Activated T-helper 9 cell treated with anti-CD3 and anti-CD28 coated beads, Interleukin-2, amount 50 U/mL, for 16 hours (primary cell): ENCODE data around the gene RANGAP1.

Experiments
- DNase-seq: peaks from one replicate; pipeline ENCODE4 v3.0.0-alpha.2; 2020; ENCODE audit warnings: low read depth

The RANGAP1 gene, protein sequence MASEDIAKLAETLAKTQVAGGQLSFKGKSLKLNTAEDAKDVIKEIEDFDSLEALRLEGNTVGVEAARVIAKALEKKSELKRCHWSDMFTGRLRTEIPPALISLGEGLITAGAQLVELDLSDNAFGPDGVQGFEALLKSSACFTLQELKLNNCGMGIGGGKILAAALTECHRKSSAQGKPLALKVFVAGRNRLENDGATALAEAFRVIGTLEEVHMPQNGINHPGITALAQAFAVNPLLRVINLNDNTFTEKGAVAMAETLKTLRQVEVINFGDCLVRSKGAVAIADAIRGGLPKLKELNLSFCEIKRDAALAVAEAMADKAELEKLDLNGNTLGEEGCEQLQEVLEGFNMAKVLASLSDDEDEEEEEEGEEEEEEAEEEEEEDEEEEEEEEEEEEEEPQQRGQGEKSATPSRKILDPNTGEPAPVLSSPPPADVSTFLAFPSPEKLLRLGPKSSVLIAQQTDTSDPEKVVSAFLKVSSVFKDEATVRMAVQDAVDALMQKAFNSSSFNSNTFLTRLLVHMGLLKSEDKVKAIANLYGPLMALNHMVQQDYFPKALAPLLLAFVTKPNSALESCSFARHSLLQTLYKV

DNA sequence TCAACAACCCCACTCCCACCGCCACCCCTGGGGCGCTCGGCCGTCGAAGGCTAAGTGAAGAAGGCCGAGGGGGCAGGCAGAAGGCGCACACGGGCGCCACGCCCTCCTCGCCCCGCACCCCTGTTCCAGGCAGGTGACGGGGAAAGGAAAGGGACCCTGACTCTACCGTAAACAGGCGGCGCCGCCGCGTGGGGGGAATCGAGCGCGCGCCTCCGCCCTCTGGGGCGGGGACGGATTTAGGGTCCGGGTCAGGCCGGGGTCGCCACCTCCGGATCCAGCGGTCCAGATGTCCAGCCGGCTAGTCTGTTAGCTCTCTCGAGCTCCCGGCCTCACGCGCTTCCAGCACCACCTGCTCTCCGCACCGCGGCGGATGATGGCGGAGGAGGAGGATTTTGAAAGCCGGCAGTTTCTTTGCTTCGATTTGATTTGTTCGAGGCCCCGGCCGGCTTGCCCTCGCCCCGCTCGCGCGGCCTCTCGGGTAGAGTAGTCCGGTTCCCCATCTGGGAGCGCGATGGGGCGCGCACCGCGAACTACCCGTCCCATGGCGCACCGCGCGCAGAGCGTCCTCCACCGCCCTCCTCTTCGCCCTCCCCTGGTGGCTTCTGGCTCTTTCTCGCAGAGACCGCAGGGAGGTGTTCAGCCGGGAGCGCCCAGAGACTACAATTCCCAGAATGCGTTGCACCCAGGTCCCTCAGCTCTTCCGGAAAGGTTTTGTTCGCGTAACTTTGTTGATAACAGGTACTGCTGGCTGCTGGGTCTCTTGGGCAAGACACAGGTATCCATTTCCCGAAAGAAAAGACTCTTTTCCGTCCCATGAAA is at the start of gene RANGAP1:
RANGAP1 (minus strand) TSS at position 368 of the 819 bp plus-strand sequence. CDS start 5,143 bp downstream, outside the sequence.
- DNase-seq: peak; percentile 98

DNA sequence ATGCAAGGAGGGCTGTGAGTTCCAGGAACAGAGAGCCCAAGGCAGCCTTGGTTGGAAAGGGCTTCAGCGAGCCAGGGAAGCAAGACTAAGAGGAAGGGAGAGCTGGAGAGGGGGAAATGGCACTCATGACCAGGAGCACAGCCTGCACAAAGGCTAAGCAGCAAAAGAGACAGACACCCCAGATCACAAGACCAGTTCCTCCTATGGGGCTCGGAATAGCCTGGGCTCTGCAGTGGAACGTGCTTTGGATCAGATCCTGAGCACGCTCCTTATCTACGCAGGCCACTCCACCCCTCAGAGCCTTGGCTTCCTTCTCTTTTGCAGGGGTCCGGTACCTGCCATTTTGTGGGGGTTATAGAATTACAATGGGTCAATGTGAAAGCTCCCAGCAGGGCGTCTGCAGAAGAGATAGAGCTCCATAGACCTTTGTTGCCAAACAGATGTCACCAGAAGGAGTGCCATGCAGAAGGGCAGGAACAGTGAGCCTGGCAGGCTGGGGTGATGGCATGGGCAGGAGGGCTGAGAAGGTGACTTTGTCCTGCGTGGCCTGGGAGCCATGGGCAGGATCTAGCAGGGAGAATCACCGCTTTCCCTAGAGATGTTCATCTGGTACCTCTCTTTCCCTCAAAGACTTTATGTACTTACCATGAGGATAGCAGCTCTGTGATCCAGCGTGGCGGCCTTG is 49.1 kb upstream of the RANGAP1 start:
- no peak for DNase-seq

DNA sequence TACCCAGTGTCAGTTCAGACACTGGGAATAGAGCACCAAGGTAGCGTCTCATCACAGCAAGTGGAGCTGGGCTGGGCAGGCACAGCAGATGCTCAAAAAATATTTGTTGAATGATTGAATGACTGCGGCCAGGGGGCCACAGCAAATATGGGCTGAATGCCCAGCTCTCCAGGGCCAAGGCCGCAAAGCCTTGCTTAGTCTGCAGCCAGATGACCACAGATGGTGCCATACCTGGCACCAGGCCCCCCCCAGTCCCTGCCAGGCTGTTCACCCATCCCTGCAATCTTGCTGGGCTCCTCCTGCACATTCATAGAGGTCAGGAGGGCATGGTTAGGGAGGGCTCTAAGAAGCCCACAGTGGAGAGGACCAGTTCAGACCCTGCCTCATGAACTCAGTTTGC is 48.2 kb upstream of the RANGAP1 start:
- DNase-seq: no peak

DNA sequence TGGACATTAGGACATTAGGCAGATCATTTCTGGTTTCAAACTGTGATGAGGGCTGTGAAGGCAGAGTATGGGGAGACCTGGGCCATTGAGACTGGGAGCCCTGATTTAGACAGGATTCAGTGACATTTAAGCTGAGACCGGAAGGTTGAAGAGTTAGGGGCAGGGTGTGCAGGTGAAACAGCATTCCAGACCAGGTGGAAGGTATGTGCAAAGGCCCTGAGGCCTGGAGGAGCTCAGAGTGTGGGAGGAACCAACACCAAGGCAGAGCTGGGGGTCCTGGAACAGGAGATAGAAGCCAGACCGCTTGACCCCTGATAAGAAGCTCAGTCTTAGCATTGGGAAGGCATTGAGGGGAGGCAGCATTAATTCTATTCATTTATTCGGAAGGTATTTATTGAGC is 47.8 kb upstream of the RANGAP1 start:
- no peak for DNase-seq

DNA sequence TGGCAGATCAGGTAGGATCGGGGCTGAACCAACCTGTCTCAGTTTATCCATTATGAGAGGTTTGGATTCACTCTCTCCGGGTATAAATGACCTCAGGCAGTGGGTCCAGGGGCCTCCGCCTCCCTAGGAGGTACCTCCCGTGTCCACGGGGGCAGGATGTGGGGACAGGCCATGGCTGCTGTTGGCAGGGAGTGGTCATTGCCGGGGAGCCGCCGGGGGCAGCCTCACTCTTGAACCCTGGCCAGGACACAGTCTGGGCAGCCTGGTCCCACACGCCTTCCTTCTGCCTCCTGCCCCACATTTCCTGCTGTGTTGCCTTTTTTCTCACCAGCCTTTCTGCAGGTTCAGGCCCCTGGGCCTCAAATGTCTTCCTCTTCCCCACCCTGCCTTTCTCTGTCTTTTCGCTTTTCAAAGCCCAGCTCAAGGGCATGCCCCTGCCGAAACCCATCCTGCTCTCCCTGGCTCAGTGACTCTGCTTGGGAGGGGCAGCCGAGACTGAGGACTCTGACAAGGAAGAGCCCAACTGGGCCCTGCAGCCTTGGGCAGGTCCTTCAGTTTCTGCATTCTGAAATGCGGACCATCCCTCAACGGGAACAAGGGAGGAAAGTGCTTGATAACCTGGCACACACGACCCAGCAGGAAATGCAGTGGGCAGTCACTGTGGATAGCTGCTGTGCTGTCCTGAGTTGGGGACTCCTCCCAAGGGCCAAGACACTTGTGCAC is 46.4 kb upstream of the RANGAP1 start:
- no peak for DNase-seq

DNA sequence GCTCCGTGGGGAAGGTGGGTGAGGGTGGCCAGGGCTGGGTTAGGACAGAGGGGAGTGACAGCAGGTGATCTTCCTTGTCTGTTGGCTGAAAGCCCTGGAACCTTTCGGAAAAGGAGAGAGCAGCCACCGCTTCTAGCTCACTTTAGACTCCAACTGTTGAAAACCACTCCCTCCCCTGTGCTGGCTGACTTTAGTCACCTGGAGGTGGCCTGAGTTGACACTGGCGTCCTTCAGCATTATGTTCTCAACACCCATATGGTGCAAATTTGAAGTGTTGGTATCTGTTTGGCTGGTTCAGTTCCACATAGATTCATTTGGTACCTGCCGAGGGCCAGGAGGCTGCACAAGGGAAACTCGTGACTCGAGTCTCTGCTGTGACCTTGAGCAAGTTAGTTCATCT is 44.2 kb upstream of the RANGAP1 start:
- DNase-seq: no peak

DNA sequence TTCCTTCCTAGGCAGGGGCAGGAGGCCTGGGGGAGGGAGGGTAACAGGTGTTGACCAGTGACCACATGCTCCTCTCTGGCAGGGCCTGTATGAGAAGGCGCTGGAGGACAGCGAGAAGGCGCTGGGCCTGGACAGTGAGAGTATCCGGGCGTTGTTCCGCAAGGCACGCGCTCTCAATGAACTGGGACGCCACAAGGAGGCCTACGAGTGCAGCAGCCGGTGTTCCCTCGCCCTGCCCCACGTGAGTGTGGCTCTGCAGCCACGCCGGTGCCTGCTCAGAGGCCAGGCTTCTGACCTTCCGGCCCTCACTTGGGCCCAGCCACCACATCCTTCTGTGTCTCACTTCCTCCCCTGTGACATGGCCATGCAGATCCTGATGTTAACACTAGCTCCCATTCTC is 41.1 kb upstream of the RANGAP1 start:
- DNase-seq: no peak

DNA sequence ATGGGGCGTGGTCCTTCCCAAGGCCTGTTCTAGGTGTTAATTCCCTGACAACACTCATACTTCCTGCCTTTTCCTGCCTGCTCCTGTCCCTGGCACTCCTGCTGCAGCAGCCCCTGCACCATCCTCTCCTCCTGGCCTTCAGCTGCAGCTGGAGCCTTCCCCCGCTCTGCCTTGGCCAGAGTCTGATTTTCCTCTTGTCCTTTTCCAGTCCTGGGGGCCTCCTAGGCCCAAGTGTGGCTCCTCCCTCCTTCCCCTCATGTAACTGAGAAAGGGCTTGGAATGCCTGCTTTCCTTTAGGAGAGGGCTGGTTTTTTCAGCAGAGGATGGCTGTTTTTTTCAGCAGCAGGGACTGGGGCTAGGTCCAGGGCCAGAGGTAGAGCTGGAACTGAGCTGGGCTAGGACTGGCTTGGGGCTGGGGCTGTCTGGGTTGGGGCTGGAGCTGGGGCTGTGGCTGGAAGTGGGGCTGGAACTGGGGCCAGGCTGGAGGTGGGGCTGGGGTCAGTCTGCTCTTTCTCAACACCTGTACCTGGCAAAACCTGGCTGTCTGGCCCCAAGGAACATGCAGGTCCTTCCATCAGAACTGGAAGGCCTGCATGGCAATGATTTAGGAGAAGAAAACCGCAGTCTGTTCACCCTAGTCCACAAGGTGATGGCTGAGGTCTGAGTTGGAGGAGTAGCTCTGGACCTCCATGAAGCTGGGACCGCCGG is 39.0 kb upstream of the RANGAP1 start:
- DNase-seq: no peak

DNA sequence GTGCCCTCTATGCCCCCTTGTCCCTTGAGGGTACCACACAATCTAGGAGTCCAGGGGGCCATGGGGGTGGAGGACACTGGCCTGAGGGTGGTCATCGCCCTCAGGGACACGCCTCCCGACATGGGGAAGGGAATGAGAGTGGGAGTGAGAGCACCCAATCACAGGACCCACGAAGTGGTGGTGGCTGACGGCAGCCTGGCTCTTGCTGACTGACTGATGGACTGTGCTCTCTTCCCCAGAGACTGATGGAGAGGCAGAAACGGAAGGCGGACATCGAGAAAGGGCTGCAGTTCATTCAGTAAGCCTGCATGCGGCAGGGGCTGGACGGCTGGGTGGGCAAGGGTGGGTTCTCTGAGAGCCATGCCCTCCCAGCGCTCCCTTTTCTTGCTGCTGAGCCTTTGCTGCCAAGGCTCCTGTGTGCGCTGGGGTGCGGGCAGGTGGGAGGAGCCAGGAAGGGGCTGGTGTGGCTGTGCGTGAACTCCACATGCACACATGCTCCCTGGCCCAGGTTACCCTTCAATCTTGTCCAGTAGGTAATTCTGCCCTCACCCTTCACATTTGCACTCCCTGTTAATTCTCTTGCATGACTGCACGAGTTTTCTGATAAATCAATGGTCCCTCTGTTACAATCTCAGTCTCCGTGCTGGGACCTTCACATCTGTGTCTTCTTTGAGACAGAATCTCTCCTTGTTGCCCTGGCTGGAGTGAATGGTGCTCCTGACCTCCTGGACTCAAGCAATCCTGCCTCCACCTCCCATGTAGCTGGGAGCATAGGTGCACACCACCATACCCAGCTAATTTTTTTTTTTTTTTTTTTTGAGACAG is 34.6 kb upstream of the RANGAP1 start:
- DNase-seq: no peak

DNA sequence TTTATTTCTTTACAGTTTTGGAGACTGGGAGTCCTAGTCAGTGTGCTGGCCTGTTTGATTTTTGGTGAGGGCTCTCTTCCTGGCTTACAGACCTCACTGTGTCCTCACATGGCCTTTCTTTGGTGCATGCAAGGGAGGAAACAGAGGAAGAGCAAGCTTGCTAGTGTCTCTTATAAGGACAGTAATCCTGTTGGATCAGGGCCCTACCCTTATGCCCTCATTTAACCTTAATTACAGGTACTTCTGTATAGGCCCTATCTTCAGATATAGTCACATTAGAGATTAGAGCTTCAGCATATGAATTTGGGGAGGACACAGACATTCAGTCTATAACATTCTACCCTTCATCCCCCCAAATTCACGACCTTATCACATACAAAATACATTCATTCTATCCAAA is 29.6 kb upstream of the RANGAP1 start:
- DNase-seq: no peak

DNA sequence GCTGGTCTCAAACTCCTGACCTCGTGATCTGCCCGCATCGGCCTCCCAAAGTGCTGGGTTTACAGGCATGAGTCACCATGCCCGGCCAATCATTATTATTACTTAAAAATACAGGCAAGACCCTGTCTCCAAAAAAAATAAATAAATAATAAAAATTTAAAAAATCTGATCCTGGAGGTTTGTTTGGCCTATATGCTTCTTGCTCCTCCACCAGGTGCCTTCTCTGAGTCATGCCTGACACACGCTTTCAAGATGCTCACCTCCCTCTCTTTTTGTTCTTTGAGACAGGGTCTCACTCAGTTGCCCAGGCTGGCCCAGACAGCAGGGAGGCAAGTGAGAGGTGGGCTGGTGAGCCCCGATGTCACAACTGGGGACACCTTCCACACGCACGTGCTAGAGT is 28.8 kb upstream of the RANGAP1 start:
- no peak for DNase-seq

DNA sequence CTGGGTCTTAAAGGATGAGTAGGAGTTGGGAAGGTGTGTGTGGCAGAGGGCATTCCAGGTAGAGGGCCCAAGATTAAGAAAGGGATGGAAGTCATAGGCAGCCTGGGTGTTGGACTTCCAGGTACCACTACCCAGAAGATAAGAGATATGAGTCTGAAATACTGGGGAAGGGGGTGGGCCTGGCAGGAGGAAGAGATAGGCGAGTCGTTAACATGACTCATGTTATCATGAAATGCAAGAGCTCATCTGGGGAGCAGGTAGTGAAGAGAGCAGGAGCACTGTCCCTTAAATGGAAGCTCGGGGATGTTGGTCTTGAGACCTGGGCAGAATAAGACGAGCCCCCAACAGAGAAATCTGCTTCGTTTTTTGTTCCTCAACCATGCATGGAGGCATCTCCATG is 25.5 kb upstream of the RANGAP1 start:
- DNase-seq: no peak

DNA sequence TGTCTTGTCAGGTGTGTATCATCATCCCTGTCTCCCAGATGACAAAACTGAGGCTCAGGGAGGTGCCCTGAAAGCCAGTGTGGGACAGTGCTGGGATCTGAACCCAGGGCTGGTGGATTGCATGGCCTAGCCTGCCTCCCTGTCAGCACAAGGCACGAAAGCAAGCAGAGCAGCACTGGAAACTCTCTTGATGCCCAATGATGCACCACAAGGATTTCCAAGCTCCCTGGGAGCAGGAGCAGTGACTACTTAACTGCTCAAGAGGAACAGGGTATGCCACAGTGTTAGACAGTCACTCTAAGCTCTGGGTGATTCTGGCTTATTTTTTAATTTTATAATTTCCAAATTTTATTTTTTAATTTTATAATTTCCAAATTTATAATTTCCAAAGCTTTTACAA is 24.3 kb upstream of the RANGAP1 start:
- DNase-seq: no peak

DNA sequence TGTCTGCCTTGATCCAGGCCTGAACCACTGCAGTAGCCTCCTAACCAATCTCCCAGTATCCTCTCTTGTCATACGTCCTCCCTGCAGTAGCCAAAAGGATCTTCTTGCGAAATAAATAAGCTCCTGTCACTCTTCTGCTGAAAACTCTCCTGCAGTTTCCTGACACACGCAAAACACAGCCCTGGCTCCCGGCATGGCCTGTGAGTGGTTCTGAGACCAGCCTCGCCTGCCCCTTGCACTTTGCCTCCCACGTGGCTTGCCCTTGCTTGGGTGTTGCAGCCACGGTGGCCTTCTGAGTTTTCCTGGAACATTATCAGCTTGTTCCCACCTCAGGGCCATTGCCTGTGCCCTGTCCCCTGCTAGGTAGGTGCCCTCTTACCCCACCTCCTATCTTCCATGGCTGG is 22.6 kb upstream of the RANGAP1 start:
- DNase-seq: no peak

DNA sequence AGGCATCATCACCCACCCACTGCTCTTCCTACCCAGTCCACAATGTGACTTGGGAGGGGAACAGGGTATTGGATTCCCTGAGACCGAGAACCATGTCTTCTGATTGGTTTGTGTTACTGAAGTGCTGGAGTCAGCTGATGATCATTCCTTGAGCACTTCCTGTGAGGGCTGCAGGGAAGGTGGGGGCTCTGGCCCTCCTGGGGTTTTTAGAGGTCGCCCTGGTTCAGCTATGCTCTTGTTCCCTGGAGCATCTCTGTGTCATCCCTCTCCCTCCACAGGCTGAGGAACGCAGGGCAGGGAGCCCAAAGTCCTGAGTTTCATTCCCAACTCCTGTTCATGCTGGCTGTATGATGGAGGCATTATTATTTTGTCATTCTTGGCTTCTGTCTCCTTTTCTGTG is 22.1 kb upstream of the RANGAP1 start:
- DNase-seq: no peak

DNA sequence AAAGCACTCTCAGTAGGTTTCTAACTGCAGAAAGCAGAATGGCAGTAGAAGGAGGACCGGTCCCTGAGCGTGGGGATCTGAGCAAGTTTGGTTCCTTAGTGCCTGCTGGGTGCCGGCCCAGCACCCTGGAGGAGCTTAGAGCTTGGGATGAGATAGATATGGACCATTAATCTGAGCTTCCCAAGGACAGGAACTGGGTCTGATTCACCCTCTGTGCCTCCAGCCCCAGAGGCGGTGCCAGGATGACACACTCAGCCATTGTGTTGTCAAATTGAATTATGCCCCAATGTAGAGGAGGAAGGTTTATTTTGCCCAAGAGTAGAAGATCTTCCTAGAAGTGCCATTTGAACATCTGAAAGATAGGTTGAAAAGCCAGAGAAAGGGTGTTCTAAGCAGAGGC is 19.7 kb upstream of the RANGAP1 start:
- DNase-seq: no peak

DNA sequence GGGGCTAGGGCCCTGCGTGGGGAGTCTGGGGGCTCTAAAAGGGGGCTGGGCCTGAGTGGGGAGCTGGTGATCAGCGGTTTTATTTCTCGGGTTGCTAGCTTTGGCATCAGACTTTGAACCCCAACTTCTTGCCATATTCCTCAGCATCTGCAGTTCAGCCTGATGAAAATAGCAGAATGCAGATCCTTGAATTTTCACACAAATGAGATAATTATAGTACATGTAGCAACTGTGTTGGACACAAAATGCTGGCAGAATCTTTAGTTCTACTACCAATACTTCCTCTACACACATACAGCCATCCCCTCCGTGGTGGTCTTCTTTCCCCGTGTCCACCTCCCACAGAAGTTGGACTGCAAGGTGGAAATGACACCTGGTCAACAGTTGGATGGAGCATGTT is 16.8 kb upstream of the RANGAP1 start:
- no peak for DNase-seq

DNA sequence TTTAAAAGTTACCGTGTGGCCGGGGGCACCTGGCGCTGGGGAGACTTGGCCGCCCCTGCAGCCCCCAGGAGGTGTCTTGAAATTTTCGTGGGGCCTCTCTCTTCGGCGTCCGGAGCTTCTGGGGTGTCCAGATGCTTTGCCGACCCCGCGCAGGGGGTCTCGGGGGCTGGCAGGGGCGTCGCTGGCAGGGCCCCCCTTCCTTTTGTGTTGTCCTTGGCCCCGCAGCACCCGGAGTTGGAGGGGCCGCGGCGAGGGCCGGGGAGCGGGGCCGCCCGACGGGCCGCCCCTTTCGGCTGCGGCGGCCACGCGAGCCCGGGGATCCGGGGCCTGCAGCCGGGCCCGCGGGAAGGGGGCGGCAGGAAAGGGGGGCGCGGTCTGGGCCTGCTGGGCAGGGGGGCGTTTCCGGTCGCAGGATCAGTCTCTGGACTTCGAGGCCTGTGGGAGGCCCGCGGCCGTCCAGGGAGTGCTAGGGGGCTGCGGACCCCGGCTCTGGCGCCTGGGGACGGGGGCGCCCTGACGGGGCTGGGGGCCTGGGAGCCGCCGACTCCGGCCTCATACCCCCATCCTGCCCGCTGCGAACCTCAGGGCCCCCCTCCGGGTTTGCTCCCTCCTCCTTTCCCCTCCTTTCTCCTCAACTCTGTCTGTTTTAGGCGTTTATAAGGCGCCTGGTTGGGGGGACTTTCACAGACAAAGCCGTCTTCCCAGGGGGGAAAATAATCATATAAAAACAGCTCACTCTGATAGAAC is 16.2 kb upstream of the RANGAP1 start:
- DNase-seq: no peak
